ENCODE measurements around the gene CALR3. TPM values are rescaled to one million over a fixed set of nuclear protein-coding genes. Genes with fewer than 3 reads are reported as not detected.
A peak's percentile ranks its signal among the peaks of the same experiment; 100 is the strongest.
"Not testable (repeated sequence)": the region's sequence is repeated elsewhere in the genome, so short reads cannot be mapped to it uniquely, and the experiment has no call there.

CALR3 gene
- total RNA-seq, 2 donors from 2014 or later: not detected

- Mint-ChIP-seq H3K27ac (peak overlapping the region; percentile 96 to 99), H3K4me3 (peak overlapping the region; percentile 90)
- DNase-seq (ENCODE audit: low spot score): peak; percentile 88
Measured at GRCh38 chr19:16449330-16449961, 46.5 kb downstream of the CALR3 start.

GRCh38 chr19:16448872-16449271 is 47.1 kb downstream of the CALR3 start:
- peak overlapping the region; percentile 96 to 99 for H3K27ac Mint-ChIP-seq
- H3K4me3 Mint-ChIP-seq: peak overlapping the region; percentile 90
- not testable (repeated sequence) for H3K9me3 Mint-ChIP-seq; DNase-seq (ENCODE audit: low spot score); ATAC-seq; H3K36me3 Mint-ChIP-seq; H3K27me3 Mint-ChIP-seq
- peaks cover 61 to 69% of the 10 kb centered on the region in 2 donors for H3K4me1 Mint-ChIP-seq (ENCODE audit: low read depth in 2 of 2)

More at GRCh38 chr19:16449330-16449961, 46.5 kb downstream of the CALR3 start:
- no peaks in the 10 kb centered on the region for H3K27me3 Mint-ChIP-seq
- peak; percentile 88 to 91 for ATAC-seq
- H3K36me3 Mint-ChIP-seq: peaks cover 7% of the 10 kb centered on the region
- peaks cover 3% of the 10 kb centered on the region for H3K9me3 Mint-ChIP-seq
- H3K4me1 Mint-ChIP-seq (ENCODE audit: low read depth in 2 of 2): peaks cover 59 to 69% of the 10 kb centered on the region in 2 donors

GRCh38 chr19:16446724-16447368 is 49.1 kb downstream of the CALR3 start:
- H3K4me3 Mint-ChIP-seq: peak overlapping the region; percentile 90
- no peaks in the 10 kb centered on the region for H3K27me3 Mint-ChIP-seq
- ATAC-seq (peak; percentile 86 to 89), DNase-seq (ENCODE audit: low spot score) (peak; percentile 93)
- H3K36me3 Mint-ChIP-seq: peaks cover 7% of the 10 kb centered on the region
- H3K4me1 Mint-ChIP-seq (ENCODE audit: low read depth in 2 of 2): peaks cover 75 to 78% of the 10 kb centered on the region in 2 donors
- H3K9me3 Mint-ChIP-seq: peaks cover 3% of the 10 kb centered on the region
- H3K27ac Mint-ChIP-seq: peak overlapping the region; percentile 96 to 99

GRCh38 chr19:16446108-16446723 is 49.8 kb downstream of the CALR3 start:
- Mint-ChIP-seq H3K36me3 (peaks cover 7% of the 10 kb centered on the region), H3K27ac (peak overlapping the region; percentile 96 to 99), H3K4me1 (ENCODE audit: low read depth in 2 of 2) (peaks cover 74 to 77% of the 10 kb centered on the region in 2 donors), H3K27me3 (no peaks in the 10 kb centered on the region), H3K9me3 (peaks cover 3% of the 10 kb centered on the region), H3K4me3 (peak overlapping the region; percentile 90)
- DNase-seq (ENCODE audit: low spot score) (no peak), ATAC-seq (no peak)

GRCh38 chr19:16445238-16446107 is 50.5 kb downstream of the CALR3 start:
- ATAC-seq: peak; percentile 58 to 79
- peak; percentile 79 for DNase-seq (ENCODE audit: low spot score)
- H3K27ac Mint-ChIP-seq: peak overlapping the region; percentile 96 to 99
- H3K4me3 Mint-ChIP-seq: peak overlapping the region; percentile 90
- peaks cover 74% of the 10 kb centered on the region in 2 donors for H3K4me1 Mint-ChIP-seq (ENCODE audit: low read depth in 2 of 2)
- H3K36me3 Mint-ChIP-seq: peaks cover 7% of the 10 kb centered on the region
- no peaks in the 10 kb centered on the region for H3K27me3 Mint-ChIP-seq
- peaks cover 3% of the 10 kb centered on the region for H3K9me3 Mint-ChIP-seq

- Mint-ChIP-seq H3K4me3 (peak overlapping the region; percentile 90), H3K4me1 (ENCODE audit: low read depth in 2 of 2) (peaks cover 67 to 70% of the 10 kb centered on the region in 2 donors), H3K36me3 (no peaks in the 10 kb centered on the region), H3K27ac (peak overlapping the region; percentile 96 to 99), H3K27me3 (no peaks in the 10 kb centered on the region), H3K9me3 (no peaks in the 10 kb centered on the region)
- DNase-seq (ENCODE audit: low spot score) (no peak), ATAC-seq (no peak)
Measured at GRCh38 chr19:16444269-16444600, 51.7 kb downstream of the CALR3 start.

GRCh38 chr19:16442386-16443276 is 53.3 kb downstream of the CALR3 start:
- Mint-ChIP-seq H3K9me3 (no peaks in the 10 kb centered on the region), H3K4me3 (no peak overlapping the region), H3K27me3 (no peaks in the 10 kb centered on the region), H3K4me1 (ENCODE audit: low read depth in 2 of 2) (peaks cover 57 to 65% of the 10 kb centered on the region in 2 donors), H3K36me3 (peaks cover under 1% of the 10 kb centered on the region), H3K27ac (peak overlapping the region; percentile 96 to 99)
- no peak for ATAC-seq
- DNase-seq (ENCODE audit: low spot score): no peak

- Mint-ChIP-seq H3K4me3 (no peak overlapping the region), H3K4me1 (ENCODE audit: low read depth in 2 of 2) (peaks cover 57 to 65% of the 10 kb centered on the region in 2 donors), H3K27ac (peak overlapping the region; percentile 96 to 99), H3K36me3 (peaks cover 8% of the 10 kb centered on the region), H3K9me3 (no peaks in the 10 kb centered on the region), H3K27me3 (no peaks in the 10 kb centered on the region)
- no peak for ATAC-seq
- no peak for DNase-seq (ENCODE audit: low spot score)
Measured at GRCh38 chr19:16441661-16442162, 54.3 kb downstream of the CALR3 start.

GRCh38 chr19:16436780-16437332 is 59.1 kb downstream of the CALR3 start:
- Mint-ChIP-seq H3K4me1 (ENCODE audit: low read depth in 2 of 2) (peaks cover 29 to 38% of the 10 kb centered on the region in 2 donors), H3K27me3 (no peaks in the 10 kb centered on the region), H3K36me3 (peaks cover 8% of the 10 kb centered on the region), H3K4me3 (peak overlapping the region; percentile 73), H3K9me3 (no peaks in the 10 kb centered on the region), H3K27ac (peak overlapping the region; percentile 87 to 93)
- ATAC-seq (no peak), DNase-seq (ENCODE audit: low spot score) (no peak)

- Mint-ChIP-seq H3K27ac (peak overlapping the region; percentile 87 to 93), H3K4me1 (ENCODE audit: low read depth in 2 of 2) (peaks cover 29 to 38% of the 10 kb centered on the region in 2 donors), H3K4me3 (peak overlapping the region; percentile 73)
Measured at GRCh38 chr19:16435999-16436650, 59.8 kb downstream of the CALR3 start.

GRCh38 chr19:16435238-16435917 is 60.6 kb downstream of the CALR3 start:
- ATAC-seq: peak; percentile 91
- peak overlapping the region; percentile 87 to 93 for H3K27ac Mint-ChIP-seq

More at GRCh38 chr19:16435999-16436650, 59.8 kb downstream of the CALR3 start:
- Mint-ChIP-seq H3K9me3 (no peaks in the 10 kb centered on the region), H3K36me3 (peaks cover 8% of the 10 kb centered on the region), H3K27me3 (no peaks in the 10 kb centered on the region)
- peak; percentile 86 to 87 for ATAC-seq
- DNase-seq (ENCODE audit: low spot score): no peak

More at GRCh38 chr19:16435238-16435917, 60.6 kb downstream of the CALR3 start:
- H3K36me3 Mint-ChIP-seq: peaks cover 8% of the 10 kb centered on the region
- H3K4me1 Mint-ChIP-seq (ENCODE audit: low read depth in 2 of 2): peaks cover 28 to 34% of the 10 kb centered on the region in 2 donors
- no peaks in the 10 kb centered on the region for H3K9me3 Mint-ChIP-seq
- H3K4me3 Mint-ChIP-seq: peak overlapping the region; percentile 73
- H3K27me3 Mint-ChIP-seq: no peaks in the 10 kb centered on the region
- DNase-seq (ENCODE audit: low spot score): peak; percentile 83
